NCI-H774 (cell line): ENCODE results near the gene OXCT1.
A peak's percentile ranks its signal among the peaks of the same experiment; 100 is the strongest.
"Not testable (repeated sequence)": the region's sequence is repeated elsewhere in the genome, so short reads cannot be mapped to it uniquely, and the experiment has no call there.

Source experiments
- DNase-seq: peaks from one replicate; lab custom pipeline; 2025; lab: John Stamatoyannopoulos, UW

Gene OXCT1

DNA sequence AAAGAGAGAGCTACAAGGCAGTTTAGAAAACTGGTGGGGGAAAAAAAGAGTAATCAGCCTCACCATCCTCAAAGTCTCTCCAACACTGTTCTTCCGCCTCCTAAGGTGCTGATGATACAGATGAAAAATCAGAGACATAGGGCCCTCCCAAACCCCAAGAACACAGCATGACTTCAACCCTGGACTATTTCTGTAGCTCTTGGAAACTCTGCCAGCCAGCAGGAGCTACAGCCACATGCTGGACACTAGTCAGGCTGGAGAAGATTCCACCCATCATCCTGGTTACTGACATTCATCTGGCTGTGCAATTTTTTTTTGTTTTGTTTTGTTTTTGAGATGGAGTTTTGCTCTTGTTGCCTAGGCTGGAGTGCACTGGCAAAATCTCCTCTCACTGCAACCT lies 42.4 kb downstream of the OXCT1 start:
- DNase-seq = no peak

DNA sequence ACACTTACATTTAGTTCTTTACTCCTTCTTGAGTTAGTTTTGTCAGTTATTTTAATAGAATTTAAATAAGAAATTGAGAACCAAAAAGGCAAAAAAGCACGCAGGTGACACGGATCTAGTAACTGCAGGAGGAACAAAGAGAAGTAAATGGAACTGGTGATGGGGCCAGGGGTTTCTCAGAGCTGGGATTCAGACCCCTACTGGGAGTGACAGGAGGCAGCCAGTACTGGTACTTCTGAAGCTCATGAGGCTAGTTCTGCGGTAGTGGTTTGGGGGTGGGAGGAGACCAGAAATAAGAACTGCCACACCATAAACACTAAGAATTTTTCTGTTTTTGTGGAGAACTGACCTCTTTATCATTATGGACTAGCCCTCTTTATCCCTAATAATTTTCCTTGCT lies 48.2 kb downstream of the OXCT1 start:
- DNase-seq = no peak

DNA sequence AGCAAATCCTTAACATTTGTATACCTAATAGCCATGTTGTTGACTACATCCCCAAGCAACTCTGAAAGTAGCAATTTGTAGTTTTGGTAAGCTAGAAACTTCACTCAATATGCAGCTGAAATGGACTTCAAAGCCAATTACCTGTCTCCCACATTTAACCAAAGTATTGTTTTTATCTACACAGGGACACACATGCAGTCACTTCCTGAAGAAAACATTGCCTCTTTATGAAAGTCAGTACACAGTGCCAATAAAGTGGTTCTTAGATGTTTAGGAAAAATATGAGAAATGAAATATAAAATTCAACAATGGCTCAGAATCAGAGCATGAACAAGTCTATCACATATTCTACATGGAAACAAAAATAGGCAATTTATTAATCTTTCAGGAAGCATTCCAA lies 49.2 kb downstream of the OXCT1 start:
- DNase-seq = no peak

DNA sequence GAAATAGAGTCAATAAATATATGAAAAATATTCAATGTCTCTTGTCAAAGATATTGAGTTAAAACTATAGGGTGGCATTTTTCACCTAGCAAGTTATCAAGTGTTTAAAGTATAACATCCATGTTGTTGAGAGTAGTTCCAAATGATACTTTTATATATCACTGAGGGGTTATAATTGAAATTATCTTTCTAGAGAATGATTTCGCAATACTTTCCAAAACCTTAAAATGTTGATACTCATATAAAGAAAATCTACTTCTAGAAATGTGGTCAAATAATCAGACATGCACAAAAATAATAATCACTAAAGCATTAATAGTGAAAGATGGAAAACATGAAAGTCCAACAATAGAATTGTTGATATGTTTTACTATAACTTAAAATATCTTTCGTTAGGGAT lies 50.1 kb downstream of the OXCT1 start:
- DNase-seq = no peak

DNA sequence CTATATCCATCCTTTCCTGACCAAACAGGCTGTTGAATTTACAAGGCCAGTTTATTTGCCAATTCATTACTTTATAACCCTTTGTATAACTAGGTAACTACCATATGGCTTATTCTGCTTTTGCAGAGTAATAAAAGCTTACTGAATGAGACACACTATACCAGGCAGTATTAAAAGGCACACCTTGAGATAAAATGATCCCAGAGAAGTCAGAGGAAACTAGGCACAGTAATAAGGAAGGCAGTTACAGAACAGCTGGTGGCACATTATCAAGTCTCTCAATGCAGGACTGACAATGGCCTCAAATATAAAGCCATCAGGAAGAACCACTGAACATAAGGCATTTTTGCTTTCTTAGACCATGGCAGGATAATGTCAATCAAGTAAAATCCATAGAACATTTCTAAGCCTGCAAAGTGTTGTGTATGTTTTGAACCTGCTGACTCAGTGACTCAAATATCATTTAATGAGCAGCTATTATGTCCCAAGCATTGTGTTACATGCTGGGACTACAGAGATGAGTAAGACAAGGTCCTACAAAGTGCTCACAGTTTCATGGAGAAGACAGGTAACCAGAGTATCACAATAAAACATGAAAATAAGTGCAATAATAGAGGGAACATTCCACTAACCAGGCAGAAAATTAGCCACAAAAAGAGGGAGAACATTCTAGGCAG lies 52.5 kb downstream of the OXCT1 start:
- DNase-seq = no peak

DNA sequence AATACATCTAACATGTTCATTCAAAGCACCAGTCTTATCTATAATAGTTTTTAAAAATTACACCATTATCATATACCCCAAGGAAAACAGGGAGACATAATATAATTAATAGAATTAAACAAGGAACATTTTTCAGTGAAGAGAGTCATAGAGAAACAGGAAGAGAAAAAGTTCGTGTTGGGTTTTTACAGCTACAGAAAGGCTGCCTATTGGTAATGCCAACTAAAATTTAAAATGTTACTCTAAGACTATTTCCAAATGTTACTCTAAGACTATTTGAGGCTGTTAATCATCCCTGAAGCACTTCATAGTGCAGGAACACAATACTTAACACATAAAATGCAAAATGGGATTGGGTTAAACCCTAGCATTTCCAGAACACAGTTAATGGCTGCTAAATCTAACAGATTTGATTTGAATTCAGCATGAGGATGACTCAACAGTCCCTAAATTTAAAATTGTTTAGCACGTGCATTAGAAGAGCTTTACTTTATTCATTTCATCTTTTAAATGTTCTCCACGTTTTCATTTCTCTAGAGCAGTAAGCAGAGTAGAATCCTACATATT lies 54.5 kb downstream of the OXCT1 start:
- DNase-seq = no peak

DNA sequence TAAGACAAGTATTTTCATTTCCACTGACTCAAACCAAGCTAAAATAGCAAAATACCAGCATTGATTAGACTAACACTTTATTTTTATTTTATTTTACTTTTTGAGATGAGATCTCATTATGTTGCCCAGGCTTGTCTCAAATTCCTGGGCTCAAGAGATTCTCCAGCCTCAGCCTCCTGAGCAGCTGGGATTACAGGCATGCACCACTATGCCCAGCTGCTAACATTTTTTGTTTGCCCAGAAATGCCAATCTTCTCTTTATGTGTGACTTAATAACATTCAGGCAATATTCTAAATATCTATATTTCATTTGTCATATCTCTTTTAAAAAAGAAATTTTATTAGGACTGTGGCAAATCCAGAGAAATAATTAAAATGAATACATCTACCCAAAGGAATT lies 55.0 kb downstream of the OXCT1 start:
- no peak for DNase-seq

DNA sequence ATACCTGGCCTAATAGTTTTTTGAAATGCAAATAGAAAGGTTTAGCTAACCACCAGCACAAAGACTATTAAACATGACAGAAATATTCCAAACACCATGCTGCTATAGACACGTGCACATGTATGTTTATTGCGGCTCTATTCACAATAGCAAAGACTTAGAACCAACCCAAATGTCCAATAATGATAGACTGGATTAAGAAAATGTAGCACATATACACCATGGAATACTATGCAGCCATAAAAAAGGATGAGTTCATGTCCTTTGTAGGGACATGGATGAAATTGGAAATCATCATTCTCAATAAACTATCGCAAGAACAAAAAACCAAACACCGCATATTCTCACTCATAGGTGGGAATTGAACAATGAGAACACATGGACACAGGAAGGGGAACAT lies 55.9 kb downstream of the OXCT1 start:
- not testable (repeated sequence) for DNase-seq

DNA sequence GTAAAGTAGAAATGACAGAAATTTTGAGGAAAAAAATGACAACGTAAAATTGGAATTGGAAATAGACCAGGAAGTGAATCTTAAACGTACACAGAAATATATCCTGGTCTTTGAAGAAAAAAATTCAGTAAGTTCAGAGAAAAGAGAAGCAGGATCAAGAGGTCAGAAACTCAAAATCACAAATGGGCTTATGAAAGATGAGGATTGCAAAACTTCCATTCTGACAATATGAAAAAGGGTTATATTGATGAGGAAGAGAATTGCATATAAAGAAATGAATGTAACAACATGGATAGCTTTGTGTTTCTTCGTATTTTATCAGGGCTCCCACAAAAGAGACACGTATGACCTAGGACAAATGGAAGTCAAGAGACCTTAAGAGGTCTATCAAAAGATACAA lies 58.1 kb downstream of the OXCT1 start:
- no peak for DNase-seq

DNA sequence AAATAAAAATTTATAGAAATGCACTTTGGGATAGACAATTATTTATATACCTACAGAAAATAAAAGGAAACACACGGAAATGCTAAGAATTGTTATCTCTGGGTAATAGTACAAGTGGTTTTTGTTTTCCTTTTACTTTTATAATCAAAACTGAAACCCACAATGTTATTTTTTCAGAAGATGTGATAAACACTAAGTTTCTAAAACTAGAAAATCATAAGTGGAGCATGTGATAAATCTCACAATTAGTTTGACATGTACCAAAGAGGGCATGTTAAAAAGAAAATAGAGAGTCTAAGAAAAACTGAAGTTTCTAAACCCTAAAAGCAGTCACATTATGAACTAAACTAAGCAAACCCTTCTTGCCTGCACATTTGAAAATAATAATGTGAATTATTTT lies 61.1 kb downstream of the OXCT1 start:
- no peak for DNase-seq

DNA sequence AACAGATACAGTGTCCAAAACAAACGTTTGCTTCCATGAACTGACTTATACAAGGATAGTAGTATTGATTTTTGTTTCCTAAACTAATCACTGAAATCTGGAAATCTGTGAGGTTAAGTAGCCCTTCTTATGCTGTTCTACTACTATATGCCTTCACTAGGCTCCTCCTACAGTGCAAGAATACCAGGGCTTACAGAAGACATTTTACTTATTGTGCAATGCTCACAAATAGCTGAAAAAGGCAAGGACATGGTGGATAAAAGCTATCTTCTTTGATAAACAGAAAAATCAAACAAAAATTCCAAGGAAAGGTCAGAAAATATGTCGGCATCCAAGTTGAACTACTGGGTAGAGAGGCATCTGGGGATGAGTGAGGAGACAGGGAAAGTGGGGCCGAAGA lies 61.9 kb downstream of the OXCT1 start:
- no peak for DNase-seq

DNA sequence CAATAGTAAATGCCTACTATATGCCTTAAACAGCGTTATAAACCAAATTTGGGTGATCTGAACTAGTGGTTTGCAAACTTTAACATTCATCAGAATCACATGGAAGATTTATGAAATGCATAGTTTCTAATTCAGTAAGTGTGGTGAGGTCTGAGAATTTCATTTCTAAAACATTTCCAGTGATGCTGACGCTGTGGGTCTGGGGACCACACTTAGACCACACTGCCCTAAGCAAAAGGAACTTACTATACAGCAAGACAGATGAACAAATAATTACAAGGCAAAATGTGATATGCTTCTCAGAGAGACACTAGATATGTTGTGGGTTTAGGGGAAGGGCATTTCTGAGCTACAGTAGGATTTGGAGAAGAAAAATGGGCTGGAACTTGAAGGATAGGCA lies 72.6 kb downstream of the OXCT1 start:
- no peak for DNase-seq

DNA sequence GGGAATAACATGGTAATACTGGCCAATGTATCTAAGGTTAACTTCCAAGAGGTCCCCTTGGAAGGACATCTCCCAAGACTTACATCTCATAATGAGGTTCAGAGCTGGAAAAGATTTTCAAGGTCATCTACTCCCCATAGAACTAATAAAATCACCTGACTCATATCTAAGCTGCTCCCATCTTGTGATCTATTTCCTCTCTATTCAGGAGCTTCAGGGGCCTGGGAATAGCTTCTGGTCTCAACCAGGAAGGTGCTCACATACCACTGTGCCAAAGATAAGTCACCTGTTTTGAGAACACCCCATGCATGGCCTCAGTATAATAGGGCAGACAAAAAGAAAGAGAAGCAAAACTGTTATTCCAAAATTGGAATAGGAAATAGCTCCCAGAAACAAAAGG lies 74.2 kb downstream of the OXCT1 start:
- no peak for DNase-seq

DNA sequence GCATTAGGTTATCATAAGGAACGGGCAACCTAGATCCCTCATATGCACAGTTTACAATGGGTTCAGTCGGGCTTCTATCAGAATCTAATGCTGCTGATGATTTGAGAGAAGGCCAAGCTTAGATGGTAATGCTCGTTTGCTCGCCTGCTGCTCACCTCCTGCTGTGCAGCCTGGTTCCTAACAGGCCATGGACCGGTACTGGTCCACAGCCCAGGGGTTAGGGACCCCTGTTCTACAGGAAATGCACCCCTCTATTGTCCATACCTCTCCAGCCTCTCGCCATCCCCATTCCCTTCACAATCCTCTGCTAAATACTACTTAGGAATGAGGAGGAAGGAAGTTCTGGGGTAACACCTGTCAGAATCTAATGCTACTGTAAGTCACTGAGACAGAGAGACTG lies 75.1 kb downstream of the OXCT1 start:
- no peak for DNase-seq

DNA sequence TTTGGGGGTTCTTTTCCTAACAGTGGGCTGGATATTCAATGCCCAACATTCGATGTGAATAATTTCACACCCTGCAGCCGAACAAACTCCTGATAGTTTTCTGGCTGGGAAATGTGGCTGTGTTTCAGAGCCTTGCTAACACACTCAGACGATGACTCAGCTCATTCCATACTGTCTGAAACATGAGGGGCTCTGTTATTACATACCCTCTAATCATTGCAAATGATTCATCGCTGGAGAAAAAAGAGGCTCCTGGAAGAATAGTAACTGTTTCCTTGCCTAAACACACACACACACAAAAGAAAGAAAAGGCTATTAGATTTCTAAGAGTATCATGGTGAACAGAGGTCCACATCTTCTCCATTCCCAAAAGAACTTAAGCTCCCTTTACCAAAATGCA lies 75.8 kb downstream of the OXCT1 start:
- DNase-seq = no peak

DNA sequence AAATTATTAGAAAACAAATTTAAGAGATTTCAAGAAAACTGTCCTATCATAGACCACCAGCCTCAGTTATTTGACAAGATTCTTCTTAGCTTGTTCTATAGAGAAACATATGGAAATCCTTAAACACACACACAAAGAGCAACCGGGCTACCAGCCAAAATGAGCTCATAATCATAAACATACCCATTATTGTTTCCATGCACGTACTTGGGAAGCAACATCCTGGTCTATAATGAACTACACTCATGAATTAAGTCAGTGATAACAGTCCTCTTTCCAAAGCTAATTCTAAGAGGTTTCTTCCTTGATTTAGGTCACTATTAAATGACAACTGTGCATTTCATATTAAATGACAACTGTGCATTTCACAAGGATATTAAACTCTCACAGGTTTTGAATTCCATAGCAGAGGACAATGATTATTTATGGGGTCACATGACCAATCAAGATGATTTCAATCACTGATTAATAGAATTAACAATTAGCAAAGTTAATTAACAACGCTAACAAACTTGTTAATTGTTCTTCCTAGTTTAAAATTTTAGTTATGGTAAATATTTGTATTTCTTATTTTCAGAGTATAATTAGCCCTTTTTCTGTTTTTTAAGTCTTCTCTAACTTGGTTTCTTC lies 77.0 kb downstream of the OXCT1 start:
- DNase-seq = peak; percentile 67

DNA sequence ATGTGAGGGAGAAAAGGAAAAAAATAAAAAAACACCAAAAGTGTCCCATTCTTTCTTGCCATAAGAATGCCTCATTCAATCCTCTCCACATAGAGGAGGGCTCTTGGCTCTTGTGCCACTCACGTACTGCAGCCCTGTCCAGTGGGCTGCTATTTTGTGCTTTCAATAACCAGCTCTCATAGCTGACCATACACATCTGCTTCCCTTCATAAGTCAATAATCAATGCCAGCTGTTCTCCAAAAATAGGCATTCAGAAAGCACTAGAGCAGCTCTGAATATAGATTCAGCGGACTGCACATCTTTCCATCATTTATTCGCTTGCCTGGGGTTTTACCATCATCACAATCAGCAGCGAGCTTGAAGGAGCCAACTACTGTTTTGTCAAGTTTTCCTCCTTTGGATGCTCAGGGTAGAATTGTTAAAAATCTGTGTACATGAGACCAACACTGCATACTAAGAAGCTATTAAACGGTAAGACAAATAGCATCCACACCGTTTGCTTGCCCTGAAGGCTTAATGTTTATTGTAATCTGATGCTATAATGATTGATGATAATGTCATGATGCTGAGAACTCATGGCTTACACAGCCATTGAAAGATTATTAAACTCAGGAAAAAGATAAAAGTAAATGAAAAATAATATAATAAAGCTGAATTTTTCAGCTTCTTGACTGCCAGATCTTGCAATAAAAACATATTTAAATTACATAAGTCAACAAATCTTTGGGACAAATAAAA lies 80.0 kb downstream of the OXCT1 start:
- no peak for DNase-seq

DNA sequence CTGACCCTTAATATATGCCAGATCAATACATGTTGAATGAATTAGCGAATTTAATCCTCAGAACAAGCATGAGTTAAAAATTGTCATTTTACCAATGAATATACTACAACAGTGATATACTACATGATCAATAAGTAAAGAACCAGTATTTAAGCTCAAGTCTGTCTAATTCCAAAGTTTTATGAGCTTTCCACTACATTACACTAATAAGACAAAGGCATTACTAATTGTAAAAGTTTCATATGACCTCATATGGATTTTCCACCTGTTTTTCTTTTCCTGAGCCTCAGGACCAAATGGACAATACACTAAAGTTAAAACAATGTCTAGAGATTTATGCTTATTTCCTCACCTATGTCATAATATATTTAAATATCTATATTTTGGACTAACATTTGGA lies 80.8 kb downstream of the OXCT1 start:
- no peak for DNase-seq

DNA sequence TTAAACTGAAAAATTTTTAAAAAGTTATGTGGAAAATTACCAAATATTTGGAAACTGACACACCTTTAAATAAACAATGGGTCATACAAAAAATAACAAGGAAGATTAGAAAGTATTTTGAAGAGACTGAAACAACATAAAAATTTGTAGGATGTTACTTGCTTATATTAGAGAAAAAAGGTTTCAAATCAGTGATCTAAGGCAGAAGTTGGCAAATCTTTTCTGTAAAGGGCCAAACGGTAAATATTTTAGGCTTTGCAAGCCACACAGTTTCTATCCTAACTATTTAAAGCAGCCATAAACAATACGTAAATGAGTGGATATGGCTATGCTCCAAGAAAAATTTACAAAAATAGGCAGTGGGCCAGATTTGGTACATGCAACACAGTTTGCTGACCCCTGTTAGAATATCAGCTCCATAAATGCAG lies 81.3 kb downstream of the OXCT1 start:
- no peak for DNase-seq

DNA sequence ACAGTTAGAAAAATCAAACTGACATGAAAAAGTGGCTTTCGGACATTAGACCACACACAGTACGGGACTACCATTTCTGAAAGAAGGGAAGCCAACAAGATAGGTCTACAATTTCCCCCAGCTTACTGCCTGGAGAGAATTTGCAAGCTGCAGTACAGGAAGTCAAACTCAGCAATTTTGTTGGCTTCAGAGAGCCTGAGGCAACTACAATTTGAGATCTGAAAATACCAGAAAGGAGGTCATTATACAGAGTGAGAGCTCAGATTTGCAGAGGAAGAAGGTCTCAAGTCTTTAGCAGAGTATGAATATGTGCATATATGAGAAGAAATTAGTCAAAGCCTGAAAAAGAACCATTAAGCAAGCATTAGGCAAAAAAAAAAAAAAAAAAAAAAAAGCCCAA lies 83.0 kb downstream of the OXCT1 start:
- no peak for DNase-seq

DNA sequence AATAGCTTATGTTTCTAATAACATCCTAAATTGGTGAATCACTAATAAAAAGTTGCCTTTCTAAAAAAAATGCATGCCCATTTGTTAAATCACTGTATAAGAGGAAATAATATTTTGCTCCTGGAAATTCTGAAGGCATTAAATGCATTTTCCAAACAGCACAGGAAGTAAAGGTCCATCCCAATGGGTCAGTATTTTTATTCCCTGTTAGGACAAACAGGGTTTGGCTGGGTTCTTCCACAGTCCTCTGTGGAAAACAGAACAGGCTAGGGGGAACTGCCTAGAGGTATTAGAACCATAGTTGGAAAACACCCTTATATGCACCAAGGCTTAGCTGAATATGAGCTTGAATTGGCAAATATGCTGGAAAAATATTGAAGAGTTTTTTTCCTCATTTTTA lies 85.2 kb downstream of the OXCT1 start:
- no peak for DNase-seq

DNA sequence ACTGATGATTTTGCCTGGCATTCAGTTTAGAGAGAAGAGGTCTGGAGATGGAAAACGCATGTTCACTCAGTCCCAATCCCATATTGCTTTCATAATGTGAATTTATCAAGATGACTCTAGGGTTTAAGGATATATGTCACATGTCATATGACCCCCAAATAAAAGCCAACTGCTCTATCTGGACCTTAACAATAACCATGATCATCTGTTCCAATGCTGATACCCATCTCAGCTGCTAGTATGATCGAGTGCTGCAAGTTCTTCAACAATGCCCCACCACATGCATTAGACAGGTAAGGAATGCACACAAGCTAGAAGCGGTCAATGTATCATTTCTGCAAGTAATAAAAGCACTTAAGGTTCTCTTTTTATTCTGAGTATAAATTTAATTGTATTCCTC lies 91.8 kb downstream of the OXCT1 start:
- no peak for DNase-seq

DNA sequence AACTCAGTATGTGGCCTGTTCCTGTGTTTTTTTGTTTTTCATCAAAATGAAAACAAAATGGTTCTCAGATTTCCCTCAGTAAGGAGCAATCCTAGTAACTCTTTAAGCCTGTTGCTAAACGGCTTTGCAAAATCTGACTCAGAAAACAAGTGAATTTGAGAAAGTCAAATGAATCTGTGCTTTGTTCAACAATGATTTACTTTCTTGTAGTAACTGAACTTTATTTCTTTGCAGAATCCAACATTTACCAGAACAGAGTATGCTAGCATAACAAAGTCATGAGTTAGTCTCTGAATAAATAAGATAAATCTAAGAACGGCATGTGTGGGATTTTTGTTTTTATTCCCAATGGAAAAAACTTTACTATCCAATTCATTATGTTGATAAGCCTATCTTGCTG lies 93.8 kb downstream of the OXCT1 start:
- DNase-seq = no peak
